LoVo (cell line): ENCODE data around the gene JADE1.

ENCODE experiments used
- DNase-seq: peaks from one replicate; pipeline ENCODE4 v3.0.0-alpha.2; 2016; ENCODE audit warnings: low spot score

The JADE1 gene

DNA sequence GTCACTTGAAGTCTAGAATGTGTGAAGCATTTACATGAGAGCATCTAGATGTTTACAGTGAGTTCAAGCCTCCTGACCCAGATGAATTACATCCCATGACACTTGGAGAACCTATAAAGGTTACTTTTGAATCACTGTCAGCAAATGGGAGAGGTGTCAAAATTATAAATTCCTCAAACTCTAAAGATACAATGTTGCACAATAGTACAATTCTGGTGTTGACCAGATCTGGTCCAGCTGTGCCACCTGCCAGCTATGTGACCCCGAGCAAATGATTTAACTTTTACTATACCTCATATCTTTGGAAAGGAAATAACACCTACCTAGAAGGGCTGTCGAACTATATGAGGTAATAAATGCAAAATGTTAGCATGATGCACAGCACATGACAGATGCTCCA lies 69.8 kb downstream of the JADE1 start:
- DNase-seq, result no peak

DNA sequence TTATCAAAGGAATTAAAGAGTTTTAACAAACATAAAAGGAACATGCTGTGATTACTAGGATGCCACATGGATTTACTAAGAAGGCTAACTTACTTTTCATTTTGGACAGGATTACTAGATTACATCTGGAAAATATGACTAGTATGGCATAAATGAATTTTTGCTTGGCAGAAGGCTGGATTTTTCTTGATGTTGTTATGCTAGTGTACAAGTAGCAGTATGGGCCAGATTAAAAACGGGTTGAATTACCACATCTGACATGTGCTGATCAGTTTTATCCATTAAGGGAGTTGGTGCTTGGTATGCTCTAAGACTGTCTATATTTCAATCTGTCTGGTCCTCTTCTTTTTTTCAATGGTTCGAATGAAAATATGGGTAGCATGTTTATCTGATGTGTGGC lies 70.5 kb downstream of the JADE1 start:
- no peak for DNase-seq

DNA sequence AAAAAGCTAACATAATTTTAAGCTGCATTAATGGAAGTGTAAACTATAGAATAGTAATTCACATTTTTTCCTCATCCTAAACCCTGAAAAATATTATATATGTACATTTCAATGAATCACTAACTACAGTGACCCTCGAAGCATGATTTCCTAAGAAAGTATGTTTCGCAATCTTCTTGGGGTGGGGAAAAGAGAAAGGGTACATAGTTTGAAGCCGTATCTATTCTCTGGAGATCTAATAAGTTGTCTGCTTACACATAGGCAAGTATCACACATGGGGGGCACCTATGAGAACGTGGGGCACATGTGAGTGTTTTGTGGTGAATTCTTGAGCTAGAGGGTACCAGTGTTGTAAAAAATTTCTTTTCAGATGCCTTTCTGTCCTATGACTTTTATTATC lies 71.2 kb downstream of the JADE1 start:
- no peak for DNase-seq

DNA sequence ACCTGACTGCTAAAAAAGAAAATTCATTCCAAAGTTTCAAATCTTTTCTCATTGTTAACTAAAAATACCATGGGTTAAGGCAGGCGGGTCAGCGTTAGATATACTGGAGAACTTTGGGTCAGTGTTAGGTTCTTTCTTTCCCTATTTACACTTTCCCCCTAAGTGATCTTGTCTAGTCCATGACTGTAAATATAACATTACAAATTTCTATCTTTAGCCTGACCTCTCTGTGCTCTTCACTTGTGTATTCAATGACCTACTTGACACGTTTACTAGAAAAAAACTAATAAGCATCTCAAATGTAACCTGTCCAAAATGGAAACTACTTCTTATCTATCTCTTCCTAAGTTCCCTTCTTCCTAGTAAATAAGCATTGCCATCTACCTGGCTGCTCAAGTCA lies 95.3 kb downstream of the JADE1 start:
- DNase-seq, result no peak

DNA sequence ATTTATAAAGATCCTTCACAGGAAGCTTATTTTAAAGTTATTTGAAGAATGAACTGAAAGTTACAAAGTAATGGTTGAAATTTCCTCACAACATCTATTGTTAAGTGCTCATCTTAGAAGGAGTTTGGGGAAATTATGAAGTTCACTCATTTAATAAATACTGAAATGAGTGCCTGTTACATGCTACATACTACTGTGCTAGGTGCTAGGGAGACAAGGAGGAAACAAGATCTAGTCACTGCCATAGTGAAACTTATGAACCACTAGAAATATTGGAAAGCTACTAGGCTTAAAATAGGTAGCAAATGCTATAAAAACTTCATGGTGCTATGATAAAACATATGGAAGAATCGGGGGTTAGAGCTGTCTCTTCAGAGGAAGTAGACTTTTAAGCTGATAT lies 97.1 kb downstream of the JADE1 start:
- DNase-seq, result no peak

DNA sequence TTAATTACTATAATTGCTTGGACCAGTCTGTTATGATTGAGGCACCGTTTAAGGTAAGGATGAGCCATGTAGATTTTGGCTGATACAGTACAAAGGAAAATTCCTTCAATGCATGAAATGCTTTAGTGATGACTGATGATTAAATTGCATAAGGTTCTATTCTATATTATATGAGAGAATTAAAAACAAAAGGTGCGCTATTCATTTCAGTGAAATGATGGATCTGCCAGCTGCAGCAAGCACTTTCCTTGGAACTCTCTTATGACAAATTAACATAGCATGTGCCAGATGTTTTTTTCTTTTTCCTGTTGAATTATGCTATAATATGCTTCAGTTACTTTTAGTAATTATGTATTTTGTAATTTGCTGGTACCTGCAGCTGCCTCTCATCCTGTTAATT lies 98.5 kb downstream of the JADE1 start:
- no peak for DNase-seq

DNA sequence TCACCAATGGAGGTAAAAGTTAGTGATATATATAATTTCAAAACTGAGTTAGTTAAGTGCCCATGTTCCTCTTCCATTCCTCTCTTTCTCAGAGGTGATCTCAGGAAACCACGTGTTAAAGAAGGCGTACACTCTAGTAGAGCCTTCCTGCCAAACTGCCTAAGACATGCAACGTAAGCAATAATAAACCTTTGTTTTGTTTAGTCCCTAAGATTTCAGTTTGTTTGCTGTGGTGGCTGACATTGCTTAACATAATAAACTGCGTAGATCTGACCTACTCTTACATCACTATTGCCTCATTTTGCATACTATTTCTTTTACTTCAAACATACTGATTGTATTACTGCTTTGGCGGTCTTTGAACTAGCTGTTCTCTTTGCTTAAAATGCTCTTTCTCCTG lies 99.2 kb downstream of the JADE1 start:
- no peak for DNase-seq

DNA sequence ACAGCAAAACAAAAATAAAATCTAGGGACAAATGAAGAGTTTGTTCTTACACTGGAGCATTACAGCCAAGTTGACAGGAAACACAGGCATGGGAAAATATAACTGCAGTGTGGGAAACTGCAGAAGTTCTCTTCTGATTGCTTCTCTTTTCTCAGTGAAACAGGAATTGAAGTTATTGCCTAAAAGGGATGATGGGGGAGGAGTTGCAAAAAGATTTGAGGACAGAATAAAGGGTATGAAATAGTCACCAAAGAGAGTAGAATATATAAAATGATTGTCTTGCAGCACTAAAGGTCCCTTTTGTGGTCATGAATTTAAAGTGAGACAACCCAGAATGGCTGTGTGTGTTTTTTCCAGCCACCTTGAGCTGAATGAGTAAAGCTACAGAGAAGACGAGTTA lies 103.7 kb downstream of the JADE1 start:
- DNase-seq, result no peak

DNA sequence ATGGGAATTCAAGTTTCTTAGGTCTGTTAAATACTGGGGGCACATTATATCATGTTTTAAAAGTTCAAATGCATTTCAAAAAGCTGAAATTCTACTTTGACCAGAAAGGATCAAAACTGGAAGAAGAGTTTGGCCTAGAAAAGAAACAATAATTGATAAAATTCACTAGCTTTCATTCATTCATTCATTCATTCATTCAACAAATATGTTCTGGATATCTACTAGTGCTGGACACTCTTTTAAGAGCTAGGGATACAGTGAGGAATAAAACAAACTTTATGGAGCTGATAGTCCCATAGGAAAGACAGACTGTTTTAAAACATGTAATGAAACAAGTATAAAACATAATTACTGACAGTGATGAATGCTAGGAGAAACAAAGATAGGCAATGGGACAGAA lies 106.0 kb downstream of the JADE1 start:
- no peak for DNase-seq

DNA sequence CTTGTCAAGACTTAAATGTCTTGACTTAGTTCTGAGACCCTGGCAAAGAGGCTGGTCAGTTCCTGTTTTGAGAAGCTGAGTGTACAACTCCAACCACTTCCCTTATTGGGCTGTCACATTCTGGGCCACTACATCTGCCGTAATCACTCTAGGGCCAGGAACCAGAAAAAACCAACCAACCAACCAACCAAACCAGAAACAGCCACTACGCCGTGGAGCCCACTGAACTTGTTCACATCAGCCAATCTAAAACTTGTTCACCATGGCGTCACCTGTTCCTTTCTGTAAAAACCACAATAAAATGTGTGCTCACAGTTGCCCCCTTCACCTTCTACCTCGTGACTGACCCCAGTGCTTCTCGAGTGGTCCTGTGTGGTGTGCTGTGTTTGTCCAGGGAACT lies 107.3 kb downstream of the JADE1 start:
- no peak for DNase-seq

DNA sequence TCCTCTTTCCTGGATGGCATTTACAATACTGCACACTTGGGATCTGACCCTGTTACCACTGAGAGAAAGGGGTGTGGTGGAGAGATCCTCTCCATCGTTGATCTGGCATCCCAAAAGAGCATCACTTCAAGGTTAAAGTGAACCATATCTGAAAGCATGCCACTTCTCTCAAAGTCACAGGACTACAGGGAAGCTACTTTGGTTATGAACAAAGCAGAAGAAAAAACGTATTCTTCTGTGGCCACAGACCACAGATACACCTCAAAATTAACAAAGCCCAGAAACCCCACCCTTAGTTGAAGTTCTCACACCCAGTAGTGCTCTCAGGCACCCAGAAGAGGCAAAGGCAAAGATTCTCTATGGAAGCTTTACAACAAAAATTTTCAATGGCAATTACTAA lies 108.3 kb downstream of the JADE1 start:
- no peak for DNase-seq

DNA sequence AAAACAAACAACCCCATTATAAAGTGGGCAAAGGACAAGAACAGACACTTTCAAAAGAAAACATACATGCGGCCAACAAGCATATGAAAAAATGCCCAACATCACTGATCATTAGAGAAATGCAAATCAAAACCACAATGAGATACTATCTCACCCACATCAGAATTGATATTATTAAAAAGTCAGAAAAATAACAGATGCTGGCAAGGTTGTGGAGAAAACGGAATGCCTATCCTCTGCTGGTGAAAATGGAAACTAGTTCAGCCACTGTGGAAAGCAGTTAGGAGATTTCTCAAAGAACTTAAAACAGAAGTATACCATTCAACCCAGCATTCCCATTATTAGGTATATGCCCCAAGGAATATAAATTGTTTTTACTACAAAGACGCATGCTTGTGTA lies 112.5 kb downstream of the JADE1 start:
- no peak for DNase-seq
